HEK293 (cell line): ENCODE data around the gene NHERF2.

Experiments used
- TRIM28 ChIP-seq: IDR thresholded peaks from 2 replicates; pipeline ENCODE4 v1.6.1; 2011; ENCODE audit warnings: low read length, control low read depth, borderline replicate concordance
- TF ChIP-seq, protein P1 (sequence below): fragments of 450-650 bp; formaldehyde crosslinking; IDR thresholded peaks from 2 replicates; pipeline ENCODE4 v1.5.1; 2017; ENCODE audit warnings: missing biosample characterization, missing genetic modification characterization
- TF ChIP-seq, protein P2 (sequence below): fragments of 450-650 bp; formaldehyde crosslinking; IDR thresholded peaks from 2 replicates; pipeline ENCODE4 v1.5.1; 2016; ENCODE audit warnings: missing biosample characterization, missing genetic modification characterization

DNA sequence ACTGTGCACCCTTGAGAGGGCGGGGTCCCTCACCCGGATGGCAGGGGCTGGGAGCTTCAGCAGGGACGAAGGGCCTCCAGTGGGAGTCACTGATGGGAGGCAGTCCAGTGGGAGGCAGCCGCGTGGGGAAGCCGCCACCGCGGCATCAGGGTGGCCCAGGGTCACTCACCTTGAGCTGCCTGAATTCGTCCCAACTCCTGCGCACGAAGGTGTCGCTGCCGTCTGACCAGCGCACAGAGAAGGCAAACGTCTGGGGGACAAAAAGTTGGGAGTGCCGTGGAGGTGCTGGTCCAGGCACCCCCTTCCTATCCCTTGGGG, 46.0 kb upstream of the NHERF2 start:
- TF ChIP-seq TRIM28, result no peak
- TF ChIP-seq, protein P1, sequence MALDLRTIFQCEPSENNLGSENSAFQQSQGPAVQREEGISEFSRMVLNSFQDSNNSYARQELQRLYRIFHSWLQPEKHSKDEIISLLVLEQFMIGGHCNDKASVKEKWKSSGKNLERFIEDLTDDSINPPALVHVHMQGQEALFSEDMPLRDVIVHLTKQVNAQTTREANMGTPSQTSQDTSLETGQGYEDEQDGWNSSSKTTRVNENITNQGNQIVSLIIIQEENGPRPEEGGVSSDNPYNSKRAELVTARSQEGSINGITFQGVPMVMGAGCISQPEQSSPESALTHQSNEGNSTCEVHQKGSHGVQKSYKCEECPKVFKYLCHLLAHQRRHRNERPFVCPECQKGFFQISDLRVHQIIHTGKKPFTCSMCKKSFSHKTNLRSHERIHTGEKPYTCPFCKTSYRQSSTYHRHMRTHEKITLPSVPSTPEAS (tag by site-specific recombination), result no peak
- TF ChIP-seq, protein P2, sequence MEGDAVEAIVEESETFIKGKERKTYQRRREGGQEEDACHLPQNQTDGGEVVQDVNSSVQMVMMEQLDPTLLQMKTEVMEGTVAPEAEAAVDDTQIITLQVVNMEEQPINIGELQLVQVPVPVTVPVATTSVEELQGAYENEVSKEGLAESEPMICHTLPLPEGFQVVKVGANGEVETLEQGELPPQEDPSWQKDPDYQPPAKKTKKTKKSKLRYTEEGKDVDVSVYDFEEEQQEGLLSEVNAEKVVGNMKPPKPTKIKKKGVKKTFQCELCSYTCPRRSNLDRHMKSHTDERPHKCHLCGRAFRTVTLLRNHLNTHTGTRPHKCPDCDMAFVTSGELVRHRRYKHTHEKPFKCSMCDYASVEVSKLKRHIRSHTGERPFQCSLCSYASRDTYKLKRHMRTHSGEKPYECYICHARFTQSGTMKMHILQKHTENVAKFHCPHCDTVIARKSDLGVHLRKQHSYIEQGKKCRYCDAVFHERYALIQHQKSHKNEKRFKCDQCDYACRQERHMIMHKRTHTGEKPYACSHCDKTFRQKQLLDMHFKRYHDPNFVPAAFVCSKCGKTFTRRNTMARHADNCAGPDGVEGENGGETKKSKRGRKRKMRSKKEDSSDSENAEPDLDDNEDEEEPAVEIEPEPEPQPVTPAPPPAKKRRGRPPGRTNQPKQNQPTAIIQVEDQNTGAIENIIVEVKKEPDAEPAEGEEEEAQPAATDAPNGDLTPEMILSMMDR (tag by site-specific recombination), result no peak
